NCI-H460 (cell line): ENCODE measurements around the gene TM9SF4. TPM values are rescaled to one million over a fixed set of nuclear protein-coding genes. Genes with fewer than 3 reads are reported as not detected.

Source experiments
- DNase-seq: peaks from one replicate; pipeline ENCODE4 v3.0.0-alpha.2; 2016; ENCODE audit warnings: low read depth; ENCODE audit errors: extremely low read depth
- total RNA-seq: library from RNA; depleted of rRNA; stranded (reverse); fragments of >200 nt; shearing (Covaris generic); gene quantifications from 2 replicates; pipeline ENCODE4 v1.2.3, GENCODE V29; 2014; rRNA removed

Gene TM9SF4
- total RNA-seq, 1 experiment from 2014 or later = 42.9 TPM

- no peak for DNase-seq
Observed at GRCh38 chr20:32205110-32205842, 95.8 kb downstream of the TM9SF4 start.

- DNase-seq = no peak
Observed at GRCh38 chr20:32205843-32206759, 96.6 kb downstream of the TM9SF4 start.

GRCh38 chr20:32206760-32207625 is 97.5 kb downstream of the TM9SF4 start:
- no peak for DNase-seq

- peak; percentile 84 for DNase-seq
Observed at GRCh38 chr20:32207626-32208498, 98.3 kb downstream of the TM9SF4 start, which contains the start of the genes PLAGL2 and POFUT1. Gene PLAGL2, minus strand, starts transcription at chr20:32207743. Its CDS starts 5,565 bp downstream, at chr20:32202178. Gene POFUT1, plus strand, starts transcription at chr20:32207880. Its CDS starts 62 bp downstream, at chr20:32207942.

GRCh38 chr20:32208499-32209154 is 99.1 kb downstream of the TM9SF4 start:
- DNase-seq = no peak

- no peak for DNase-seq
Observed at GRCh38 chr20:32209850-32210605, 100.5 kb downstream of the TM9SF4 start.

GRCh38 chr20:32213870-32214269 is 104.4 kb downstream of the TM9SF4 start:
- no peak for DNase-seq

- no peak for DNase-seq
Observed at GRCh38 chr20:32215147-32215546, 105.6 kb downstream of the TM9SF4 start.

GRCh38 chr20:32215729-32216128 is 106.2 kb downstream of the TM9SF4 start:
- DNase-seq = no peak

GRCh38 chr20:32216179-32217142 is 106.9 kb downstream of the TM9SF4 start:
- DNase-seq = no peak

Other genes with a start within 250 kb of the TM9SF4 start
- gene DUSP15, start 239.2 kb upstream of the TM9SF4 start, total RNA-seq = not detected in 2 replicates
- gene TTLL9, start 239.1 kb upstream of the TM9SF4 start, total RNA-seq = not detected in 2 replicates
- 8.0 and 10.1 TPM in 2 replicates for gene PDRG1, start 157.7 kb upstream of the TM9SF4 start, total RNA-seq
- gene XKR7, start 141.6 kb upstream of the TM9SF4 start, total RNA-seq = not detected in 2 replicates
- gene CCM2L, start 99.3 kb upstream of the TM9SF4 start, total RNA-seq = not detected in 2 replicates
- not detected in 2 replicates for gene HCK, start 57.5 kb upstream of the TM9SF4 start, total RNA-seq
- gene PLAGL2, start 98.0 kb downstream of the TM9SF4 start, total RNA-seq = 5.9 and 6.5 TPM in 2 replicates
- gene POFUT1, start 98.2 kb downstream of the TM9SF4 start, total RNA-seq = 46.7 and 50.8 TPM in 2 replicates
- 22.5 and 25.4 TPM in 2 replicates for gene KIF3B, start 167.9 kb downstream of the TM9SF4 start, total RNA-seq
- gene ASXL1, start 248.6 kb downstream of the TM9SF4 start, total RNA-seq = 29.8 and 35.4 TPM in 2 replicates